Upper lobe of left lung (tissue), 4 donors: ENCODE data around the gene ABHD12.

Experiments
- CTCF ChIP-seq, 6 experiments: fragments of 450-650 bp in 4 of 6; fragments of 200-600 bp in 2 of 6; sonication (generic) in 2 of 6; IDR thresholded peaks; one replicate each; pipeline ENCODE4 v1.5.1; 2016 to 2019; ENCODE audit warnings: antibody characterized with exemption in 6 of 6
- EP300 ChIP-seq, 4 donors: sonication (generic); formaldehyde crosslinking; IDR thresholded peaks; one replicate each; pipeline ENCODE4 v1.5.1; 2017; ENCODE audit warnings: antibody characterized with exemption in 4 of 4, control low read depth in 2 of 4
- POLR2A ChIP-seq, 4 donors: fragments of 450-650 bp; IDR thresholded peaks; one replicate each; pipeline ENCODE4 v1.5.1; 2016 to 2017; ENCODE audit warnings: antibody characterized with exemption in 4 of 4, mild to moderate bottlenecking in 2 of 4
- POLR2AphosphoS5 ChIP-seq, 2 donors: sonication (generic); formaldehyde crosslinking; IDR thresholded peaks; one replicate each; pipeline ENCODE4 v1.5.1; 2017; ENCODE audit warnings: antibody characterized with exemption in 2 of 2

- TF ChIP-seq CTCF (IDR thresholded peaks at IDR 0.05) (no peak), POLR2A (IDR thresholded peaks at IDR 0.05) (no peak), EP300 (IDR thresholded peaks at IDR 0.05) (no peak), POLR2AphosphoS5 (IDR thresholded peaks at IDR 0.05) (no peak)
These were observed 46.5 kb upstream of the ABHD12 start for GRCh38 chr20:25437153-25437581.
